GM12891 (cell line): Measurements from ENCODE around the gene SGCB.

Experiments used
- PAX5 ChIP-seq: IDR thresholded peaks from 2 replicates; pipeline ENCODE4 v1.6.1; 2011; ENCODE audit warnings: low read length, moderate library complexity, mild to moderate bottlenecking; ENCODE audit not compliant: insufficient read depth, severe bottlenecking
- POLR2A ChIP-seq: IDR thresholded peaks from 2 replicates; pipeline ENCODE4 v1.6.1; 2011; ENCODE audit warnings: low read depth, low read length, control low read depth
- POLR2AphosphoS5 ChIP-seq: IDR thresholded peaks from 2 replicates; pipeline ENCODE4 v1.6.1; 2011; ENCODE audit warnings: low read depth, low read length, control low read depth
- POU2F2 ChIP-seq: IDR thresholded peaks from 2 replicates; pipeline ENCODE4 v1.6.1; 2011; ENCODE audit warnings: low read depth, mild to moderate bottlenecking, control low read depth, low read length, moderate library complexity
- SPI1 ChIP-seq: IDR thresholded peaks from 2 replicates; pipeline ENCODE4 v1.6.1; 2011; ENCODE audit warnings: low read depth, low read length, control low read depth
- TAF1 ChIP-seq: IDR thresholded peaks from 2 replicates; pipeline ENCODE4 v1.6.1; 2011; ENCODE audit warnings: low read depth, low read length, control low read depth

GRCh38 chr4:52071791-52072546 lies 33.9 kb upstream of the SGCB start:
- TF ChIP-seq POLR2A = no peak
- TF ChIP-seq POLR2AphosphoS5 = no peak
- TF ChIP-seq TAF1 = no peak
- no peak for TF ChIP-seq SPI1
- TF ChIP-seq PAX5 = no peak
- no peak for TF ChIP-seq POU2F2
